GM06990 (cell line): ENCODE results near the gene GALNS.
"Not testable (repeated sequence)": the region's sequence is repeated elsewhere in the genome, so short reads cannot be mapped to it uniquely, and the experiment has no call there.

Experiments
- DNase-seq: peaks from one replicate; pipeline ENCODE4 v3.0.0-alpha.2; 2011; ENCODE audit not compliant: insufficient read length; ENCODE audit errors: extremely low read depth
- H3K27me3 ChIP-seq: replicated peaks from 2 replicates; pipeline ENCODE4 v1.6.0; 2011; ENCODE audit warnings: low read length; ENCODE audit not compliant: control insufficient read depth, insufficient read depth
- H3K36me3 ChIP-seq: 2 replicates; pipeline ENCODE4 v1.5.1; 2011; ENCODE audit warnings: low read length; ENCODE audit not compliant: control insufficient read depth, insufficient read depth
- H3K4me3 ChIP-seq: replicated peaks from 2 replicates; pipeline ENCODE4 v1.5.1; 2011; ENCODE audit warnings: low read depth, mild to moderate bottlenecking, control low read depth, low read length
- TF ChIP-seq, protein P1 (sequence below): IDR thresholded peaks from 2 replicates; pipeline ENCODE4 v1.5.1; 2011; ENCODE audit warnings: low read length, control low read depth, mild to moderate bottlenecking, inconsistent platforms; ENCODE audit not compliant: insufficient read depth, poor library complexity, severe bottlenecking

GALNS gene

DNA sequence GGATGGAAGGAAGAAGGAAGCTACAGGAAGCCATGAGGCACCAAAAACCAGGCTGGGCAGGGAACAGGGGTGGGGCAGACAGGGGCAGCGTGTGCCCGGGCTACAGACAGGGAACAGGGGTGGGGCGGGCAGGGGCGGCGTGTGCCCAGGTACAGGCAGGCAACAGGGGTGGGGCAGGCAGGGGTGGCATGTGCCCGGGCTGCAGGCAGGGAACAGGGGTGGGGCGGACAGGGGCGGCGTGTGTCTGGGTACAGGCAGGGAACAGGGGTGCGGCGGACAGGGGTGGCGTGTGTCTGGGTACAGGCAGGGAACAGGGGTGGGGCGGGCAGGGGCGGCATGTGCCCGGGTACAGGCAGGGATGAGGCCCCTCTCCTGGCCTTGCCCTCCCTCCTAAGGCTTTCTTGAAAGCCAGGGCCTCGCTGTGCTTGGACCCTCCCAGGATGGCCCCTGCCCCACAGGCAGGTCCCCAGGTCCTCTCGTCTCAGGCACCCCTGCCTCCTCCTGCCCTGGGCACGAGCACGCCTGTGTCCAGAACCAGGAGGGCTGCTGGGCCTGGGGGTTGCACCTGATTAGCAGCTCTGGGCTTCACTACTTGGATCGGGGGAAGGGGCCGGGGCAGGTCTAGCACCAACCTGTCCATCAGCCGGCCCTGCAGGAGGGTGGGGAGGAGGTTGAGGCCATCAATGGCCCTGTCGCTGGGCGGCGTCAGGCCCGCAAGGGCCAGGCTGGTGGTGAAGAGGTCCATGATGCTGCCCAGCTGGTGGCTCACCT lies 30.5 kb downstream of the GALNS start:
- TF ChIP-seq, protein P1, sequence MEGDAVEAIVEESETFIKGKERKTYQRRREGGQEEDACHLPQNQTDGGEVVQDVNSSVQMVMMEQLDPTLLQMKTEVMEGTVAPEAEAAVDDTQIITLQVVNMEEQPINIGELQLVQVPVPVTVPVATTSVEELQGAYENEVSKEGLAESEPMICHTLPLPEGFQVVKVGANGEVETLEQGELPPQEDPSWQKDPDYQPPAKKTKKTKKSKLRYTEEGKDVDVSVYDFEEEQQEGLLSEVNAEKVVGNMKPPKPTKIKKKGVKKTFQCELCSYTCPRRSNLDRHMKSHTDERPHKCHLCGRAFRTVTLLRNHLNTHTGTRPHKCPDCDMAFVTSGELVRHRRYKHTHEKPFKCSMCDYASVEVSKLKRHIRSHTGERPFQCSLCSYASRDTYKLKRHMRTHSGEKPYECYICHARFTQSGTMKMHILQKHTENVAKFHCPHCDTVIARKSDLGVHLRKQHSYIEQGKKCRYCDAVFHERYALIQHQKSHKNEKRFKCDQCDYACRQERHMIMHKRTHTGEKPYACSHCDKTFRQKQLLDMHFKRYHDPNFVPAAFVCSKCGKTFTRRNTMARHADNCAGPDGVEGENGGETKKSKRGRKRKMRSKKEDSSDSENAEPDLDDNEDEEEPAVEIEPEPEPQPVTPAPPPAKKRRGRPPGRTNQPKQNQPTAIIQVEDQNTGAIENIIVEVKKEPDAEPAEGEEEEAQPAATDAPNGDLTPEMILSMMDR, result no peak
- H3K36me3 ChIP-seq, result peaks cover 3% of the 10 kb centered on the region
- DNase-seq, result no peak
- no peak overlapping the region for H3K4me3 ChIP-seq
- no peaks in the 10 kb centered on the region for H3K27me3 ChIP-seq

DNA sequence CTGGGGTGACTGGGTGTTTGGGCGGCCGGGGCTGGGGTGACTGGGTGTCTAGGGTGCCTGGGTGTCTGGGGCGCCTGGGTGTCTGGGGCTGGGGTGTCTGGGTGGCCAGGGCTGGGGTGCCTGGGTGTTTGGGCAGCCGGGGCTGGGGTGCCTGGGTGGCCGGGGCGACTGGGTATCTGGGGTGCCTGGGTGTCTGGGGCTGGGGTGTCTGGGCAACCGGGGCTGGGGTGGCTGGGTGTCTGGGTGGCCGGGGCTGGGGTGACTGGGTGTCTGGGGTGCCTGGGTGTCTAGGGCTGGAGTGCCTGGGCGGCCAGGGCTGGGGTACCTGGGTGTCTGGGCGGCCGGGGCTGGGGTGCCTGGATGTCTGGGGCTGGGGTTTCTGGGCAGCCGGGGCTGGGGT lies 31.6 kb downstream of the GALNS start:
- no peak for DNase-seq
- no peaks in the 10 kb centered on the region for H3K27me3 ChIP-seq
- peaks cover 3% of the 10 kb centered on the region for H3K36me3 ChIP-seq
- no peak overlapping the region for H3K4me3 ChIP-seq
- TF ChIP-seq, protein P1, result no peak

DNA sequence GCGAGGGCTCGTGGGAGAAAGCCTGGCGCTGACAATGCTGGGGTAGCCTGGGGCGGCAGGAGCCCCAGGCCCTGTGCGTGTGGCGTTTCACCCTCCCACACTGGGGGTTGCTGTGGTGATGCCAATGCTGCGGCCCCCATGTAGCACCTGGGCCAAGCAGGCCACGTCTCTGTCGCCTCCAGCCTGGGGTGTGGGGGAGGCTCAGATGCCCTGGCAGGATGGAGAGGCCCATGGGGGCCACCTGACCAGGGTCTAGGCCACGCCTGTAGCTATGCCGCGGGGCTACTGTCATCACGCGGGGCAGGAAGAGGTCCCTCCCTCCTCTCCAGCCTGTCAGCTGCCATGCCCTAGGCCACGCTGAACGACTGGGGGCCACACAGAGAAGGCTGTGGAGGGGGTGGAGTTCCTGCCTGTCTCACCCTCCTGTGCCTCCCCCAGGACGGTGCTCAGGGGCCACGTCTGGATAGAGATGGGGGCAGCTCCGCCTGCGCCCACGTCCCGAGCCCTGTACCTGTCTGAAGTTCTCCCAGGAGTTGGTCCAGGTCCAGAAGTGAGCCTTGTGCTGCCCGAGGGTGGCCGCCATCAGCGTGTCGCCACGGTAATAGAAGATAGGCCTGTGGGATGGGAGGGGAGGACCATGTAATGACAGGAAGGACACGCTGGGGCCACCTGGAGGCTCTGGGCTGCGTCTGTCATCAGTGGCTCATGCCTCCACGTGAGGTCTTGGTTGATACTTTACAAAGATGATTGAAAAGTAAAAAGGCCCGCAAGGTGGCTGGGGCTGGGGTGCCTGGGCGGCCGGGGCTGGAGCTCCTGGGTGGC lies 32.3 kb downstream of the GALNS start:
- Histone ChIP-seq H3K4me3 (no peak overlapping the region), H3K27me3 (no peaks in the 10 kb centered on the region), H3K36me3 (peaks cover 3% of the 10 kb centered on the region)
- no peak for DNase-seq
- TF ChIP-seq, protein P1, result no peak

DNA sequence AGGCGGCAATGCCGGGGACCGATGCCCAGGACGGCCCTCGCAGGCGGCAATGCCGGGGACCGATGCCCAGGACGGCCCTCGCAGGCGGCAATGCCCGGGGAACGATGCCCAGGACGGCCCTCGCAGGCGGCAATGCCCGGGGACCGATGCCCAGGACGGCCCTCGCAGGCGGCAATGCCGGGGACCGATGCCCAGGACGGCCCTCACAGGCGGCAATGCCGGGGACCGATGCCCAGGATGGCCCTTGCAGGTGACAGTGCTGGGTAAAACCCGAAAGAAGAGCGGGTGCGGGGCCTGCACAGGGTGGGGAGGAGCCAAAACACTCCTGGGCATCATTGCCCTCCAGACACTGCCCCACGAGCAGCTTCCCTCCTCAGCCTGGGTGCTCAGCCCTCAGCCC lies 33.1 kb downstream of the GALNS start:
- not testable (repeated sequence) for H3K36me3 ChIP-seq, H3K27me3 ChIP-seq, DNase-seq, H3K4me3 ChIP-seq

DNA sequence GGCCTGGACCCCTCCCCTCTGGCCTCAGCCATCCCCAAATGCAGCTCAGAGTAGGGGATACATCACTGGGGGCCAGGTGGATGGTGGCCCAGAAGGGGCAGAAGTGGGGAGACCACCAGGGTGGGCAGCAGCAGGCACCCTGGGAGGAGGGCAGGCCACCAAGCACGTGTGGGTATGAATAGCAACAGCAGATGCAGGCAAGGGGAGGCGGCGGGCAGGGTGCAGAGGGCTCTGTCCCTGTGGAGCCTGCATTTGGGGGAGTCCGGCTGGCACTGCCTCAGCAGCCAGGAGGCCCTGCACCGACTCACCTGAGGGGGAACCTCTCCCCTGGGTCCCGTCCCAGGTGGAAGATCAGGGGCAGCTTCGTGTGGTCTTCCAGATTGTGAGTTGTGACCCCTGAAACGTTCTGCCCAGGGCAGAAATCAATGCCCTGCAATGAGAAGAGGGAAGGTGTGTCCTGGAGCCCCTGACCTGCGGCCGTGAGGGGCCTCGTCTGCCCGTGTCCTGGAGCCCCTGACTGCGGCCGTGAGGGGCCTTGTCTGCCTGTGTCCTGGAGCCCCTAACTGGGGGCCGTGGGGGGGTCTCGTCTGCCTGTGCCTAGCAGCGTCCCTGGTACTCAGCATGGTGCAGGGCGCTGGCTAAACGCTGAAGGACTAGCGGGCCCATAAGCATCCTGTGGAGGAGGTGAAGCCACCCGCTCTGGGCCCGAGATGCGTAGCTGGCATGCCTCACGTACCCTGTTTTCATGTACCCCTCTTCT lies 34.3 kb downstream of the GALNS start:
- DNase-seq, result no peak
- Histone ChIP-seq H3K27me3 (no peaks in the 10 kb centered on the region), H3K36me3 (peaks cover 3% of the 10 kb centered on the region), H3K4me3 (no peak overlapping the region)
- TF ChIP-seq, protein P1, result no peak
